ENCODE results near the gene GKN1. TPM values are rescaled to one million over a fixed set of nuclear protein-coding genes. Genes with fewer than 3 reads are reported as not detected.

Gene GKN1
- total and polyA plus RNA-seq, 4 donors, result 0.15 TPM; not detected in 3

DNA sequence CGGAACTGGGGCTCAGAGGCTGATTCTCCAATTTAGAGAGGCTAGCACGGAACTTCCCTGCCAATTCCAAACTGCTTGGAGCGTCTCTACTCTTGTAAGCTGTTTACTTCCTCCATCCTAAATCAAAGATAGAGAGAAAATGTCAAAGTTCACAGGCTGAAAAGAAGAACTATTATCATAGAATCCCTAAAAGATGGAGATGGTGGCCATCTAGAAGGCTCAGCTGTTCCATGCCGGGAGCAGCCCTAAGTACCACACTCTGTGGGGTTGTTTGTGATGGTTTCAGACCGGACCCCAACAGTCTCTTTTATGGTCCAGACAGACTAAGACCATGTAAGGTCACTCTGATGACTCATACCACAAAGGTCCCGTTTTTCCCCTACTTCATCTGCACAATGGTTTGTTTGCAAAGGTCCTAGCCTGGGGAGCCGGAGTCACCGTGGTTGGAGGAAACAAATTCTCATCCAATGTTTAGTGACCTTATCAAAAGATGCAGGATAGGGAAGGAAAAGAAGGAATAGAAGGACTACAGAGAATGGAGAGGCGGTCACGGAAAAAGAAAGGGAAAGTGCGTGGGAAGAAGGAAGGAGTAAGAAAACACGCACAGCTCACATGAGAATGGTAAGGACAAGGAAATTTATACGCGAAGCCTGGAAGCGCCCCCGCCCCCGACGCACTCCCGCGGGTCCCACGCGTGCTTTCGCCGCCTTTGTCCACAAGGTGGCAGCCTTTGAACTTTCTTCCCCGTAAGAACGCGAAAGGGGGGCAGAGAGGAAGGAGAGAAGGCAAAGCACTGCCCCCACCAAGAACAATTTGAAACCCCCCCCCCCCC, 38.1 kb downstream of the GKN1 start:
- Histone ChIP-seq H3K9ac (ENCODE audit: insufficient read depth in 1 of 2, low read length in 2 of 2) (no peak overlapping the region), H3K4me1 (ENCODE audit: control insufficient read depth in 5 of 5, insufficient read depth in 5 of 5, low read length in 5 of 5) (peaks cover 2 to 37% (median 4%) of the 10 kb centered on the region in 5 donors), H3K4me3 (peak overlapping the region; percentile 56), H3K9me3 (ENCODE audit: control insufficient read depth in 4 of 4, insufficient read depth in 3 of 4, low read length in 3 of 4) (no peaks in the 10 kb centered on the region), H3K27ac (ENCODE audit: low read depth in 1 of 2, low read length in 1 of 2) (peak overlapping the region in 1 of 2 donors; percentile 24), H3K36me3 (ENCODE audit: control insufficient read depth in 4 of 4, insufficient read depth in 4 of 4, low read length in 4 of 4) (no peaks in the 10 kb centered on the region), H3K27me3 (ENCODE audit: control insufficient read depth in 3 of 3, insufficient read depth in 3 of 3, low read length in 2 of 3) (no peaks in the 10 kb centered on the region)
- ATAC-seq (ENCODE audit: insufficient read depth, low FRiP score), result peak; percentile 68
- TF ChIP-seq, protein P1, sequence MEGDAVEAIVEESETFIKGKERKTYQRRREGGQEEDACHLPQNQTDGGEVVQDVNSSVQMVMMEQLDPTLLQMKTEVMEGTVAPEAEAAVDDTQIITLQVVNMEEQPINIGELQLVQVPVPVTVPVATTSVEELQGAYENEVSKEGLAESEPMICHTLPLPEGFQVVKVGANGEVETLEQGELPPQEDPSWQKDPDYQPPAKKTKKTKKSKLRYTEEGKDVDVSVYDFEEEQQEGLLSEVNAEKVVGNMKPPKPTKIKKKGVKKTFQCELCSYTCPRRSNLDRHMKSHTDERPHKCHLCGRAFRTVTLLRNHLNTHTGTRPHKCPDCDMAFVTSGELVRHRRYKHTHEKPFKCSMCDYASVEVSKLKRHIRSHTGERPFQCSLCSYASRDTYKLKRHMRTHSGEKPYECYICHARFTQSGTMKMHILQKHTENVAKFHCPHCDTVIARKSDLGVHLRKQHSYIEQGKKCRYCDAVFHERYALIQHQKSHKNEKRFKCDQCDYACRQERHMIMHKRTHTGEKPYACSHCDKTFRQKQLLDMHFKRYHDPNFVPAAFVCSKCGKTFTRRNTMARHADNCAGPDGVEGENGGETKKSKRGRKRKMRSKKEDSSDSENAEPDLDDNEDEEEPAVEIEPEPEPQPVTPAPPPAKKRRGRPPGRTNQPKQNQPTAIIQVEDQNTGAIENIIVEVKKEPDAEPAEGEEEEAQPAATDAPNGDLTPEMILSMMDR (IDR thresholded peaks at IDR 0.05; ENCODE audit: control extremely low read depth, extremely low read depth), result peak; percentile 31
- 11 to 13% methylated on average over 27 of the region's 27 CpGs for WGBS, 2 donors
- peak in 1 of 3 donors; percentile 90 for DNase-seq

DNA sequence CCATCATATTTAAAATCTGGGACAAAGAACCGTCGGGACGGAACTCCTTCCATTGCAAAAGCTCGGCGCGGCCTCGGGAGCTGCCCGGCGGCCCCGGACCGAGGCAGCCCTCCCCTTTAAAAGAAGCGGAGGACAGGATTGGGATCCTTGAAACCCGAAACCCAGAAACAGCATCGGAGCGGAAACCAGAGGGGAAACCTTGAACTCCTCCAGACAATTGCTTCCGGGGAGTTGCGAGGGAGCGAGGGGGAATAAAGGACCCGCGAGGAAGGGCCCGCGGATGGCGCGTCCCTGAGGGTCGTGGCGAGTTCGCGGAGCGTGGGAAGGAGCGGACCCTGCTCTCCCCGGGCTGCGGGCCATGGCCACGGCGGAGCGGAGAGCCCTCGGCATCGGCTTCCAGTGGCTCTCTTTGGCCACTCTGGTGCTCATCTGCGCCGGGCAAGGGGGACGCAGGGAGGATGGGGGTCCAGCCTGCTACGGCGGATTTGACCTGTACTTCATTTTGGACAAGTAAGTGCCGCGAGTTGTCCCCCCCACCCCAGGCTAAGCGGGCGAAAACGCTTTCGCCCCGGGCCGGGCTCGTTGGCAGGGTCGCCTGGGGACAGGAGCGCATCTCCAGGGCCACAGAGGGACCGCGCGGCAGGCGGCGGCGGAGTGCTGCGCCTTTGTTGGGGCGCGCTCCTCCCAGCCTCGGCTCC, 38.9 kb downstream of the GKN1 start, which contains the start of gene ANTXR1:
Gene ANTXR1, plus strand, starts transcription at position 38 of the 698 bp plus-strand sequence. Its CDS starts 321 bp downstream, at position 359.
- DNase-seq (peak; percentile 85 to 94 (median 93)), ATAC-seq (ENCODE audit: insufficient read depth, low FRiP score) (peak; percentile 70)
- TF ChIP-seq, protein P1 (IDR thresholded peaks at IDR 0.05; ENCODE audit: control extremely low read depth, extremely low read depth), result no peak
- Histone ChIP-seq H3K4me1 (ENCODE audit: control insufficient read depth in 5 of 5, insufficient read depth in 5 of 5, low read length in 5 of 5) (peaks cover 2 to 38% (median 4%) of the 10 kb centered on the region in 5 donors), H3K27me3 (ENCODE audit: control insufficient read depth in 3 of 3, insufficient read depth in 3 of 3, low read length in 2 of 3) (no peaks in the 10 kb centered on the region), H3K9ac (ENCODE audit: insufficient read depth in 1 of 2, low read length in 2 of 2) (peak within 1 kb of the TSS; percentile 72 to 76), H3K9me3 (ENCODE audit: control insufficient read depth in 4 of 4, insufficient read depth in 3 of 4, low read length in 3 of 4) (no peaks in the 10 kb centered on the region), H3K36me3 (ENCODE audit: control insufficient read depth in 4 of 4, insufficient read depth in 4 of 4, low read length in 4 of 4) (no peaks in the 10 kb centered on the region), H3K4me3 (peak within 1 kb of the TSS; percentile 56), H3K27ac (ENCODE audit: low read depth in 1 of 2, low read length in 1 of 2) (peak within 1 kb of the TSS; percentile 24 to 69)
- 1% methylated on average over 63 of the region's 63 CpGs for WGBS, 2 donors

DNA sequence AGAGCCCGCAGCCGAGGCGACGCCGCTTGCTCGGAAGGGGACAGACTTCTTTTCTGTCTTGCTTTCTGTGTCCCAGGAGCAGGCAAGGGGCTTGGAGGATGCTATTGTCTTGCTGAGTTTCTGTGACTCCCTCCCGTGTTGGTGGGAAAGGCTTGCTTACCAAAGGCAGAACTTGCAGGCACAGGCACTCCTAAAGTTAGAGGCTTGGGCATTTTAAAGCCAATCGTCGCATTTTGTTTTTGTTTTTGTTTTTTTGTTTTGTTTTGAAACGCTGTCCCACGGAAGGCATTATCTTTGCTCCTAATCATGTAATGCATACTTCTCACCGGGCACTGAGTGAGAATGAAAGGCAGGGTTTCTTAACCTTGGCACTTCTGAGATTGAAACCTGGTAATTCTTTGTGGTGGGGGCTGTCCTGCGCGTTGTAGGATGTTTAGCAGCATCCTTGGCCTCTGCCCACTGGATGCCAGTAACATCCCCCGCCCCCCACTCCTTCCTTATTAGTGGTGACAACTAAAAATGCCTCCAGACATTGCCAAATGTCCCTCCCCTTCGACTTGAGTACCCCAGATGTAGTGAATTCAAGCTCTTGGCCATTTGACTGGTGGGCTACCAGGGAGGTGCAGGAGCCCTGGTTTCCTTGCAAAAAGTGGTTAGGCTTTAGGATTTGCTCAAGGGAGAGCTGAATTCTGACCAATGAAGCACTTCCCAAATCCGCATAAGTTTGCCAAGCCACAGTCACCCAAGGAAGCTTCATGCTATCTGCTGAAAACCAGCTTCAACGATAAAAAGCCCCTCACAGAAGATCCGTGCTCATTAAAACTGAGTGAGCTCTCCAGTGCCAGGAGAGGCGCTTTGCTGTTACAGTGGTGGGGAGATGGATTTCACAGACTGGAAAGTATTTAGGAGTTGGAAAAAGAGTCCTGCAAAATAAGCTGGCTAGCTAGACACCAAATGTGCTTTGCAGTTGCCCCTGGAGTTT, 39.7 kb downstream of the GKN1 start:
- peaks cover 2 to 38% (median 4%) of the 10 kb centered on the region in 5 donors for H3K4me1 ChIP-seq (ENCODE audit: control insufficient read depth in 5 of 5, insufficient read depth in 5 of 5, low read length in 5 of 5)
- H3K9me3 ChIP-seq (ENCODE audit: control insufficient read depth in 4 of 4, insufficient read depth in 3 of 4, low read length in 3 of 4), result no peaks in the 10 kb centered on the region
- TF ChIP-seq, protein P1 (IDR thresholded peaks at IDR 0.05; ENCODE audit: control extremely low read depth, extremely low read depth), result no peak
- H3K4me3 ChIP-seq, result peak overlapping the region; percentile 56
- peak overlapping the region; percentile 24 to 69 for H3K27ac ChIP-seq (ENCODE audit: low read depth in 1 of 2, low read length in 1 of 2)
- no peaks in the 10 kb centered on the region for H3K27me3 ChIP-seq (ENCODE audit: control insufficient read depth in 3 of 3, insufficient read depth in 3 of 3, low read length in 2 of 3)
- ATAC-seq (ENCODE audit: insufficient read depth, low FRiP score) (no peak), DNase-seq (peak; percentile 41 to 75 (median 75))
- H3K9ac ChIP-seq (ENCODE audit: insufficient read depth in 1 of 2, low read length in 2 of 2), result peak overlapping the region; percentile 72 to 76
- H3K36me3 ChIP-seq (ENCODE audit: control insufficient read depth in 4 of 4, insufficient read depth in 4 of 4, low read length in 4 of 4), result no peaks in the 10 kb centered on the region
- 5 to 7% methylated on average over 20 of the region's 20 CpGs for WGBS, 2 donors

Data from lung (tissue), 12 donors.